Measurements from ENCODE around the gene PTPRT.

PTPRT gene

GRCh38 chr20:43119720-43120119 lies 70.0 kb downstream of the PTPRT start:
- no peak for DNase-seq (ENCODE audit: low read depth)

- no peak for DNase-seq (ENCODE audit: low read depth)
Observed at GRCh38 chr20:43102394-43102793, 87.3 kb downstream of the PTPRT start.

- no peak for DNase-seq (ENCODE audit: low read depth)
Observed at GRCh38 chr20:43096931-43097260, 92.8 kb downstream of the PTPRT start.

- no peak for DNase-seq (ENCODE audit: low read depth)
Observed at GRCh38 chr20:43096126-43096930, 93.4 kb downstream of the PTPRT start.

- DNase-seq (ENCODE audit: low read depth) = no peak
Observed at GRCh38 chr20:43095034-43095433, 94.7 kb downstream of the PTPRT start.

GRCh38 chr20:43092386-43093088 lies 97.2 kb downstream of the PTPRT start:
- DNase-seq (ENCODE audit: low read depth) = no peak

GRCh38 chr20:43068482-43068881 lies 121.2 kb downstream of the PTPRT start:
- no peak for DNase-seq (ENCODE audit: low read depth)

GRCh38 chr20:43066125-43066524 lies 123.6 kb downstream of the PTPRT start:
- no peak for DNase-seq (ENCODE audit: low read depth)

- DNase-seq (ENCODE audit: low read depth) = no peak
Observed at GRCh38 chr20:43065299-43065698, 124.4 kb downstream of the PTPRT start.

GRCh38 chr20:43058077-43058476 lies 131.6 kb downstream of the PTPRT start:
- DNase-seq (ENCODE audit: low read depth) = no peak

GRCh38 chr20:43057317-43057716 lies 132.4 kb downstream of the PTPRT start:
- no peak for DNase-seq (ENCODE audit: low read depth)

GRCh38 chr20:43055181-43055884 lies 134.4 kb downstream of the PTPRT start:
- no peak for DNase-seq (ENCODE audit: low read depth)

- no peak for DNase-seq (ENCODE audit: low read depth)
Observed at GRCh38 chr20:43052532-43052931, 137.2 kb downstream of the PTPRT start.

- no peak for DNase-seq (ENCODE audit: low read depth)
Observed at GRCh38 chr20:43046966-43047365, 142.7 kb downstream of the PTPRT start.

- DNase-seq (ENCODE audit: low read depth) = no peak
Observed at GRCh38 chr20:43043887-43044286, 145.8 kb downstream of the PTPRT start.

GRCh38 chr20:43040427-43040826 lies 149.3 kb downstream of the PTPRT start:
- DNase-seq (ENCODE audit: low read depth) = no peak

- no peak for DNase-seq (ENCODE audit: low read depth)
Observed at GRCh38 chr20:43037605-43038309, 151.9 kb downstream of the PTPRT start.

- no peak for DNase-seq (ENCODE audit: low read depth)
Observed at GRCh38 chr20:43034981-43035724, 154.6 kb downstream of the PTPRT start.

- DNase-seq (ENCODE audit: low read depth) = no peak
Observed at GRCh38 chr20:43032459-43032858, 157.2 kb downstream of the PTPRT start.

GRCh38 chr20:43029176-43029575 lies 160.5 kb downstream of the PTPRT start:
- no peak for DNase-seq (ENCODE audit: low read depth)

GRCh38 chr20:43028470-43028869 lies 161.2 kb downstream of the PTPRT start:
- DNase-seq (ENCODE audit: low read depth) = no peak

GRCh38 chr20:43023836-43024235 lies 165.9 kb downstream of the PTPRT start:
- DNase-seq (ENCODE audit: low read depth) = no peak
